Measurements from ENCODE around the gene MITF.

The MITF gene

DNA sequence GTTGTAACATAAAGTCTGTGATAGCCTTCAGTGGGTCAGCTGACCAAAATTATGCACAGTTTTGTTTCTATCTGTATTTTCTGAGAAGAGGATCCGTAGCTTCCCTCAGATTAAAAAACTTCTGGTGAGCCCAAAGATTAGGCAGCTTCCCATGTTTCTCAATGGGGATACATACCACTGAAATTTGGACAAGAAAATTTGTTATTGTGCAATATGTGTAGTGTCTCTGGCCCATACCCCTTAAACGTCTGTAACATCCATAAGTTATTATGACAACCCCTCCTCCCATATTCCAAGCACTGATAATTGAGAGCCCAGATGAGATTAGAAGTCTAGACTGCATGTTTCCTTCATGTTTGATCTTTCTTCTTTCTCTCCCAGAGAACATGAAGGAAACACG lies 1.9 kb upstream of the MITF start:
- DNase-seq (ENCODE audit: low read depth): no peak
- no peak overlapping the region for H3K4me3 ChIP-seq (ENCODE audit: low read depth, low read length)
- TF ChIP-seq, protein P1, sequence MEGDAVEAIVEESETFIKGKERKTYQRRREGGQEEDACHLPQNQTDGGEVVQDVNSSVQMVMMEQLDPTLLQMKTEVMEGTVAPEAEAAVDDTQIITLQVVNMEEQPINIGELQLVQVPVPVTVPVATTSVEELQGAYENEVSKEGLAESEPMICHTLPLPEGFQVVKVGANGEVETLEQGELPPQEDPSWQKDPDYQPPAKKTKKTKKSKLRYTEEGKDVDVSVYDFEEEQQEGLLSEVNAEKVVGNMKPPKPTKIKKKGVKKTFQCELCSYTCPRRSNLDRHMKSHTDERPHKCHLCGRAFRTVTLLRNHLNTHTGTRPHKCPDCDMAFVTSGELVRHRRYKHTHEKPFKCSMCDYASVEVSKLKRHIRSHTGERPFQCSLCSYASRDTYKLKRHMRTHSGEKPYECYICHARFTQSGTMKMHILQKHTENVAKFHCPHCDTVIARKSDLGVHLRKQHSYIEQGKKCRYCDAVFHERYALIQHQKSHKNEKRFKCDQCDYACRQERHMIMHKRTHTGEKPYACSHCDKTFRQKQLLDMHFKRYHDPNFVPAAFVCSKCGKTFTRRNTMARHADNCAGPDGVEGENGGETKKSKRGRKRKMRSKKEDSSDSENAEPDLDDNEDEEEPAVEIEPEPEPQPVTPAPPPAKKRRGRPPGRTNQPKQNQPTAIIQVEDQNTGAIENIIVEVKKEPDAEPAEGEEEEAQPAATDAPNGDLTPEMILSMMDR (IDR thresholded peaks at IDR 0.05; ENCODE audit: low read depth, low read length, missing control alignments): no peak
- in situ Hi-C loops (cut with HindIII; ENCODE audit: low sequenced_read_pairs): no loop called here

DNA sequence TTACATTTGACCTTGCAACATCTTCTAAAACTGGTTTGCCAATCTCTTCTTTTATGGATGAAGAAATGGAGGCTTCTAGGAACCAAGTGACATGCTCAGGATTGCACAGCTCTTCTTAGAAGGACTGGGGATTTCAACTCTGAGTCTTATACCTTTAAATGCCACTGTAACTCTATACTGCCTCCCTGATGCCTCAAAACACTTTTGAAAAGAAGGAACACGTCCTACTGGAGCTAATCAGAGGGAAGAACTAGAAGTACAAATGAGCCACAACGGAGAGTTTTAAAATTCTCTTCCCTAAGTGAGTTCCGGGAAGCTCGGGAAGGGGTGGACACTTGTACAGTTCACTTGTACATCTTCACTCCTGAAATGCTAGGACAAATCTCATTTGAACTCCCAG lies 949 bp upstream of the MITF start:
- in situ Hi-C loops (cut with HindIII; ENCODE audit: low sequenced_read_pairs): no loop called here
- H3K4me3 ChIP-seq (ENCODE audit: low read depth, low read length): peak overlapping the region; percentile 86
- TF ChIP-seq, protein P1 (IDR thresholded peaks at IDR 0.05; ENCODE audit: low read depth, low read length, missing control alignments): no peak
- DNase-seq (ENCODE audit: low read depth): no peak

DNA sequence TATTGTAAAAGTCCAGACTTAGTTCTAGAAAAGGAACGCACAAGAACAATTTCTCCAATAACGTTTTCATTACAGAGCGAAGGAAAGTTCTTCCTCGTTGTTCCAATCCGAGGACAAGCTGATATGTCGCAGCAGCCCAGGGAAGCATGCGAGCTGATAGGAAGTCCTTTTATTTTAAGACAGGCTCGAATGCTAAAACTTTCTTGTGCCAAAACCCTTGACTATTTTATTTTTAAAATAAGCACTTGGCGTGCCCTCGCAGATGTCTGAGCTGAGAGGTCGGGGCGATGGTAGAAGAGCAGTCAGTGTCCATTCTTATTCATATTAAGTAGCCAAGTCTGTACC lies 433 bp upstream of the MITF start:
- TF ChIP-seq, protein P1 (IDR thresholded peaks at IDR 0.05; ENCODE audit: low read depth, low read length, missing control alignments): no peak
- in situ Hi-C loops (cut with HindIII; ENCODE audit: low sequenced_read_pairs): no loop called here
- no peak for DNase-seq (ENCODE audit: low read depth)
- H3K4me3 ChIP-seq (ENCODE audit: low read depth, low read length): peak overlapping the region; percentile 86

DNA sequence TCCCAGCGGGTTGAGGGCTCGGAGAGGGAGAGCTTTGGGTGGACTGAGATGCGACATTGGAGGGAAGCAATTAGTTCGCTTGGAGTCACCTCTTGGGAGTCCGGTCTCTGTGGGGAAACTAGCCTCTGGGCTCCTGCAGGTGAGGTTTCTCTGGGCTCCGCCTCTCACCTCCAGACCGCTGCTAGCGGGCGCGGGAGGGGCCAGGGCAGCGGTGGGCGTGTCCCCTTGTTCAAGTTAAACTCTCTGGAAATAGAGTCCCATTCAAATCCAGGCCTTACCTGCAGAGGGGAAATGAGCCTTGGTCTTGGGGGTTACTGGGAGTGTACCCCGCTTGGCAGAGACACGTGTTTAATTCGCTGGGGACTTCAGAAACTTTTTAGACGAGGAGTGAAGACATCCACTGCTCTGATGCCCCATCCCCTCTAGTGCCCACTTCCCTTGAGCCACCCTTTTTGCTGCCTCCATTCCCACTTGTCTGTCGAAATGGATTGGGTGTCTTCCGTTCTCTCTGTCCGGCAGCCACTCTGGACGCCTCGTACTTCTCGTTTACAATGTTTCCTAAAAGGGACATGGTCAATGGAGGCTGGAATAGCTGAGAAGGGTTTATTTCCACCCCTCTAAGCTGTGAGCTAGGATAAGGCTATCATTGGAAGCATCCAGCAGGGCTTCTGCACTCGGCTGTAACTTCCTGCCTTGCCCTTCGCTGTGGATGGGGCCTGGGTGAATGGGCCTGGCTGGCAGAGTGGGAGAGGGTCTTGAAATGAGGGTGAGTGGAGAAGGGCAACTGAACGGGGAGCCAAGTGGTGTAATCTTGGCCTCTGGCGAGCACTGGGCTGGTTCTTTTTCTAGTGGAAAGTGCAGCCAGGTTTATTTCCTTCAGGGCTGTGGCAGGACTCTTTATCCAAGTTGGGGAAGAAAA lies 1.1 kb downstream of the MITF start:
- TF ChIP-seq, protein P1 (IDR thresholded peaks at IDR 0.05; ENCODE audit: low read depth, low read length, missing control alignments): no peak
- in situ Hi-C loops (cut with HindIII; ENCODE audit: low sequenced_read_pairs): no loop called here
- DNase-seq (ENCODE audit: low read depth): no peak
- H3K4me3 ChIP-seq (ENCODE audit: low read depth, low read length): peak overlapping the region; percentile 86

DNA sequence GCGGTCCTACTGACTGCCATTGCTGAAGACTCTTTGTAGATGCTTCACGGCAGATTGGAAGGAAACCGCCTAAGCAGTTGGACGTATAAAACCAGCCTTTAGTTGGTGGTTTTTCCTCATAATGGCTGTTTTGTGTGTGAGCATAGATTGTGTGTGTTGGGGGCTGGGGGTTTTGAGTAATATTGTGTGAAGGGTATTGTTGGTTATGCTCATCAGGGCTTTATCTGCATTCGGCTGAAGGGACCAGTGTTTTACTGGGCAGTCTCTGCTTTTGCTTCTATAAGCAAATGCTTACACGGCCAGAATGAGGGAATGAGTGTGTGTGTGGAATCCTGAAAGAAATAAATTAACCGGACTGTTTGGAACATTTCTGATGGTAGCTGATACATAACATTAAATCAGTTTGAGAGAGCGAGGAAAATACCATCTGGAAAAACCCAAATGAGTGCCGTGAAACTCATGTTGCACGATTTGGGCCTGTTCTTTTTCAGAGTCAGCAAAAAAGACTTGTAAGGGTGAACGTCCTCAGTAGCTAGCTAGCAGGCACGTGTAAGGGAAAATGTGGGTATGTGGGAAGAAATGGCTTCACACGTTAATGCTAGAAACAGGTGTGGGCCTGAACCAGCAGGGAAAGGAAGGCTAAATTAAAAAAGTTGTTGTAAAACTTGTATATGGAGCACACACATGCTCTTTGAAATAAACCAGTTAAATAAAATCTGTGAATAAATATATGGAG lies 1.9 kb downstream of the MITF start:
- DNase-seq (ENCODE audit: low read depth): no peak
- TF ChIP-seq, protein P1 (IDR thresholded peaks at IDR 0.05; ENCODE audit: low read depth, low read length, missing control alignments): no peak
- no peak overlapping the region for H3K4me3 ChIP-seq (ENCODE audit: low read depth, low read length)
- in situ Hi-C loops (cut with HindIII; ENCODE audit: low sequenced_read_pairs): no loop called here

DNA sequence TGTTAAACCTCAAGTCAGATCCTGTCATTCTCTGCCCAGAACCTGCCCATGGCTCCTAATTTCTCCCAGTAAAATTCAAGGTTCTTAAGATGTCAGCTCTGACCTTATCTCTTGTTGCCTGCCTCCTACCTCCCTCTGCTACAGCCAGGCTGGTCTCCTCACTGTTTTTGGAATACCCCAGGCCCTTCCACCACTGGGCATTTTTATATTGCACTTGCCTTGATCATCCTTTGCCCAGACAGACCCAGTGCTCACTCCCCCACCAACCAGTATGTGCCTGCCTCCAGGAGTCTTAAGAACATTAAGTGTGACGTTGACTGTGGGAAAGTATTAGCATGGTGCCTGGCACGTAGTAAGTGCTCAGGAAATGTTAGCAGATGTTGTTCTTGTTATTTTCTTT lies 3.1 kb downstream of the MITF start:
- no peak for DNase-seq (ENCODE audit: low read depth)
- H3K4me3 ChIP-seq (ENCODE audit: low read depth, low read length): no peak overlapping the region
- TF ChIP-seq, protein P1 (IDR thresholded peaks at IDR 0.05; ENCODE audit: low read depth, low read length, missing control alignments): no peak
- in situ Hi-C loops (cut with HindIII; ENCODE audit: low sequenced_read_pairs): no loop called here
